ENCODE measurements around the gene SPINK13. TPM values are rescaled to one million over a fixed set of nuclear protein-coding genes. Genes with fewer than 3 reads are reported as not detected.
A peak's percentile ranks its signal among the peaks of the same experiment; 100 is the strongest.
"Not testable (repeated sequence)": the region's sequence is repeated elsewhere in the genome, so short reads cannot be mapped to it uniquely, and the experiment has no call there.

The SPINK13 gene
- total RNA-seq, 2 experiments from 2014 or later, result not detected

DNA sequence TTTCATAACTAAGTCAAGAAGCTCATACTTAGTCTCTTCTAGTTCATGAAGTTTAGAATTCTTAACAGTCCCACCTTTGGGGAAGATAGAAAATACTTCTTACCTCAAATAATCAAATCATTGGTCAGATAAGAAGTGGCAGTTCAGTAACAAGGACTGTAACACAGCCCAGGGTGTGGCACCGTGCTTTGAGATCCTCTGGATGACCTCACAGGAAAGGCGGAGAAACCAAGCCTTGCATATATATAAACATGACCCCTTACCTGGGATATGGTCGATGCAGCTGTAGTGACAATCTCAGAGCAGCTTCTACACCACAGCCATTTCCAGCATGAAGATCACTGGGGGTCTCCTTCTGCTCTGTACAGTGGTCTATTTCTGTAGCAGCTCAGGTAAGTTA, 43.6 kb downstream of the SPINK13 start, which contains the start of gene SPINK7:
SPINK7 (plus strand) TSS at position 271 of the 400 bp plus-strand sequence; CDS start at position 332, 61 bp downstream.
- Histone ChIP-seq H3K27ac (ENCODE audit: low read depth in 1 of 2, low read length in 2 of 2) (no peak within 1 kb of the TSS), H3K4me3 (ENCODE audit: low read length) (no peak within 1 kb of the TSS), H3K27me3 (ENCODE audit: control insufficient read depth in 1 of 2, insufficient read depth in 2 of 2, low read length in 2 of 2) (no peaks in the 10 kb centered on the region), H3K4me1 (ENCODE audit: insufficient read depth, low read length) (no peaks in the 10 kb centered on the region), H3K9me3 (ENCODE audit: control insufficient read depth in 1 of 2, insufficient read depth in 1 of 2, low read length in 2 of 2) (peaks cover 0 to 7% of the 10 kb centered on the region in 2 experiments), H3K36me3 (ENCODE audit: insufficient read depth, low read length) (no peaks in the 10 kb centered on the region)
- TF ChIP-seq, protein P1, sequence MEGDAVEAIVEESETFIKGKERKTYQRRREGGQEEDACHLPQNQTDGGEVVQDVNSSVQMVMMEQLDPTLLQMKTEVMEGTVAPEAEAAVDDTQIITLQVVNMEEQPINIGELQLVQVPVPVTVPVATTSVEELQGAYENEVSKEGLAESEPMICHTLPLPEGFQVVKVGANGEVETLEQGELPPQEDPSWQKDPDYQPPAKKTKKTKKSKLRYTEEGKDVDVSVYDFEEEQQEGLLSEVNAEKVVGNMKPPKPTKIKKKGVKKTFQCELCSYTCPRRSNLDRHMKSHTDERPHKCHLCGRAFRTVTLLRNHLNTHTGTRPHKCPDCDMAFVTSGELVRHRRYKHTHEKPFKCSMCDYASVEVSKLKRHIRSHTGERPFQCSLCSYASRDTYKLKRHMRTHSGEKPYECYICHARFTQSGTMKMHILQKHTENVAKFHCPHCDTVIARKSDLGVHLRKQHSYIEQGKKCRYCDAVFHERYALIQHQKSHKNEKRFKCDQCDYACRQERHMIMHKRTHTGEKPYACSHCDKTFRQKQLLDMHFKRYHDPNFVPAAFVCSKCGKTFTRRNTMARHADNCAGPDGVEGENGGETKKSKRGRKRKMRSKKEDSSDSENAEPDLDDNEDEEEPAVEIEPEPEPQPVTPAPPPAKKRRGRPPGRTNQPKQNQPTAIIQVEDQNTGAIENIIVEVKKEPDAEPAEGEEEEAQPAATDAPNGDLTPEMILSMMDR (IDR thresholded peaks at IDR 0.05), result no peak
- H3K9me3 Mint-ChIP-seq, result peaks cover 3% of the 10 kb centered on the region
- CTCF ChIA-PET, result no interaction called here
- peaks cover 6% of the 10 kb centered on the region for H3K27me3 Mint-ChIP-seq
- intact Hi-C loops (cut with DNase I, micrococcal nuclease), result no loop called here
- DNase-seq (no peak), ATAC-seq (ENCODE audit: poor library complexity) (no peak)
- no peaks in the 10 kb centered on the region for H3K4me1 Mint-ChIP-seq (ENCODE audit: low read depth)
- no peak within 1 kb of the TSS for H3K4me3 Mint-ChIP-seq
- H3K36me3 Mint-ChIP-seq (ENCODE audit: low read depth), result no peaks in the 10 kb centered on the region
- POLR2A ChIA-PET, result no interaction called here
- no peak within 1 kb of the TSS for H3K27ac Mint-ChIP-seq

DNA sequence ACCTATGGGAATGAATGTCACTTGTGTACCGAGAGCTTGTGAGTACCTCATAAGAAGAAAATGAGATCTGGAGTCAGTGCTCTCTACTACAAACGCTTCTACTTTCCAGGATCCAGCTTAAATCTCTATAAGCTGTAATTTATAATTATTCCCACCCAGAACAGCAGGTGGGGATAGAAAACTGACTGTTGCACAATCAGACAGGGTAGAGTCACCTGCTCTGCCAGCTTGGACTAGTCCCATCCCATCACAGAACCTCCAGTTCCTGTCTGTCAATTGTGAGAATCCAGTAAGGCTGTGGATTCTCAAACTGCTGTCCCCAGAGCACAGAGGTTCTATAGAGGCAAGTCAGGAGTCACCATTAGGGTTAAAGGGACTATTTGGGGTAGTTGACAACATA, 45.6 kb downstream of the SPINK13 start:
- intact Hi-C loops (cut with DNase I, micrococcal nuclease), result no loop called here

DNA sequence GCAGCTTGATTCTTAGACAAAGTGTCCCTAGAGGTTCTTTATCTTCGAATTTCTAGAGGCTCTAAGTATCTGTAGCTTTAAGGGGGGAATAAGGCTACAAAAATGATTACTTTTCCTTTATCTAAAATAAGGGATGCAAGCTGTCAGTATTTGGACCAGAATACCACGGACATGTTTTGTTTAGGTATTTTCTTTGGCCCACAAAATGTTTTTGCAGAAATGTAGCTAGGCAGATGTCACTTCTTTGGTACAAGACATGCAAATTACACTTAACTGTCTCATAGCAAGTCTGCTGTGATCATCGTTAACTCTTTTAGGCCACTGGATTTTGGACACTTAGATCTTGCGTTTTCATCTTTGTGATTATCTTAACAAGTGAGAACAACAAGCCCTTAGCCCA, 46.1 kb downstream of the SPINK13 start:
- no peaks in the 10 kb centered on the region for H3K4me1 Mint-ChIP-seq (ENCODE audit: low read depth)
- H3K27ac Mint-ChIP-seq, result no peak overlapping the region
- H3K4me3 ChIP-seq (ENCODE audit: low read length), result no peak overlapping the region
- H3K27me3 Mint-ChIP-seq, result peaks cover 6% of the 10 kb centered on the region
- TF ChIP-seq, protein P1 (IDR thresholded peaks at IDR 0.05), result no peak
- POLR2A ChIA-PET, result no interaction called here
- H3K9me3 Mint-ChIP-seq, result no peaks in the 10 kb centered on the region
- H3K4me3 Mint-ChIP-seq, result no peak overlapping the region
- ATAC-seq (ENCODE audit: poor library complexity) (no peak), DNase-seq (no peak)
- H3K9me3 ChIP-seq (ENCODE audit: control insufficient read depth in 1 of 2, insufficient read depth in 1 of 2, low read length in 2 of 2), result no peaks in the 10 kb centered on the region
- no peaks in the 10 kb centered on the region for H3K27me3 ChIP-seq (ENCODE audit: control insufficient read depth in 1 of 2, insufficient read depth in 2 of 2, low read length in 2 of 2)
- H3K4me1 ChIP-seq (ENCODE audit: insufficient read depth, low read length), result no peaks in the 10 kb centered on the region
- H3K36me3 ChIP-seq (ENCODE audit: insufficient read depth, low read length), result no peaks in the 10 kb centered on the region
- CTCF ChIA-PET, result no interaction called here
- intact Hi-C loops (cut with DNase I, micrococcal nuclease), result no loop called here
- H3K36me3 Mint-ChIP-seq (ENCODE audit: low read depth), result no peaks in the 10 kb centered on the region
- no peak overlapping the region for H3K27ac ChIP-seq (ENCODE audit: low read depth in 1 of 2, low read length in 2 of 2)

More for the DNA sequence above, 45.6 kb downstream of the SPINK13 start:
- no peak overlapping the region for H3K4me3 Mint-ChIP-seq
- ATAC-seq (ENCODE audit: poor library complexity), result no peak
- ChIA-PET POLR2A (no interaction called here), CTCF (no interaction called here)
- Histone ChIP-seq H3K4me3 (ENCODE audit: low read length) (no peak overlapping the region), H3K27me3 (ENCODE audit: control insufficient read depth in 1 of 2, insufficient read depth in 2 of 2, low read length in 2 of 2) (no peaks in the 10 kb centered on the region), H3K9me3 (ENCODE audit: control insufficient read depth in 1 of 2, insufficient read depth in 1 of 2, low read length in 2 of 2) (peaks cover 0 to 3% of the 10 kb centered on the region in 2 experiments), H3K27ac (ENCODE audit: low read depth in 1 of 2, low read length in 2 of 2) (no peak overlapping the region), H3K36me3 (ENCODE audit: insufficient read depth, low read length) (no peaks in the 10 kb centered on the region), H3K4me1 (ENCODE audit: insufficient read depth, low read length) (no peaks in the 10 kb centered on the region)
- TF ChIP-seq, protein P1 (IDR thresholded peaks at IDR 0.05), result no peak
- H3K27ac Mint-ChIP-seq, result no peak overlapping the region
- peaks cover 3% of the 10 kb centered on the region for H3K9me3 Mint-ChIP-seq
- peak in 1 of 14 experiments; percentile 7 for DNase-seq
- H3K36me3 Mint-ChIP-seq (ENCODE audit: low read depth), result no peaks in the 10 kb centered on the region
- no peaks in the 10 kb centered on the region for H3K4me1 Mint-ChIP-seq (ENCODE audit: low read depth)
- peaks cover 6% of the 10 kb centered on the region for H3K27me3 Mint-ChIP-seq

DNA sequence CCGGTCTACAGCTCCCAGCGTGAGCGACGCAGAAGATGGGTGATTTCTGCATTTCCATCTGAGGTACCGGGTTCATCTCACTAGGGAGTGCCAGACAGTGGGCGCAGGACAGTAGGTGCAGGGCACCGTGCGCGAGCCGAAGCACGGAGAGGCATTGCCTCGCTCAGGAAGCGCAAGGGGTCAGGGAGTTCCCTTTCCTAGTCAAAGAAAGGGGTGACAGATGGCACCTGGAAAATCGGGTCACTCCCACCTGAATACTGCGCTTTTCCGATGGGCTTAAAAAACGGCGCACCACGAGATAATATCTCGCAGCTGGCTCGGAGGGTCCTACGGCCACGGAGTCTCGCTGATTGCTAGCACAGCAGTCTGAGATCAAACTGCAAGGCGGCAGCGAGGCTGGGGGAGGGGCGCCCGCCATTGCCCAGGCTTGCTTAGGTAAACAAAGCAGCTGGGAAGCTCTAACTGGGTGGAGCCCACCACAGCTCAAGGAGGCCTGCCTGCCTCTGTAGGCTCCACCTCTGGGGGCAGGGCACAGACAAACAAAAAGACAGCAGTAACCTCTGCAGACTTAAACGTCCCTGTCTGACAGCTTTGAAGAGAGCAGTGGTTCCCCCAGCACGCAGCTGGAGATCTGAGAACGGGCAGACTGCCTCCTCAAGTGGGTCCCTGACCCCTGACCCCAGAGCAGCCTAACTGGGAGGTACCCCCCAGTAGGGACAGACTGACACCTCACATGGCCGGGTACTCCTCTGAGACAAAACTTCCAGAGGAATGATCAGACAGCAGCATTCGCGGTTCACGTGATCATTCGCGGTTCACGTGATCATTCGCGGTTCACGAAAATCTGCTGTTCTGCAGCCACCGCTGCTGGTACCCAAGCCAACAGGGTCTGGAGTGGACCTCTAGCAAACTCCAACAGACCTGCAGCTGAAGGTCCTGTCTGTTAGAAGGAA, 51.7 kb downstream of the SPINK13 start:
- peak overlapping the region; percentile 80 for H3K27ac Mint-ChIP-seq
- intact Hi-C loops (cut with DNase I, micrococcal nuclease); H3K4me1 ChIP-seq (ENCODE audit: insufficient read depth, low read length); H3K9me3 ChIP-seq (ENCODE audit: control insufficient read depth in 1 of 2, insufficient read depth in 1 of 2, low read length in 2 of 2); H3K27ac ChIP-seq (ENCODE audit: low read depth in 1 of 2, low read length in 2 of 2); CTCF ChIA-PET; POLR2A ChIA-PET; H3K27me3 ChIP-seq (ENCODE audit: control insufficient read depth in 1 of 2, insufficient read depth in 2 of 2, low read length in 2 of 2); H3K9me3 Mint-ChIP-seq; H3K36me3 ChIP-seq (ENCODE audit: insufficient read depth, low read length); H3K4me1 Mint-ChIP-seq (ENCODE audit: low read depth); H3K36me3 Mint-ChIP-seq (ENCODE audit: low read depth); H3K27me3 Mint-ChIP-seq: not testable (repeated sequence)
- H3K4me3 ChIP-seq (ENCODE audit: low read length), result peak overlapping the region; percentile 41
- DNase-seq (peak in 8 of 14 experiments; percentile 1 to 43 (median 14)), ATAC-seq (ENCODE audit: poor library complexity) (peak; percentile 29)
- peak overlapping the region; percentile 80 for H3K4me3 Mint-ChIP-seq
